Measurements from ENCODE around the gene ZNRF3. TPM values are rescaled to one million over a fixed set of nuclear protein-coding genes. Genes with fewer than 3 reads are reported as not detected.

ZNRF3 gene
- total and polyA plus RNA-seq, 2 experiments from 2014 or later = 11.1 to 32.2 TPM

GRCh38 chr22:29080106-29080975, 197.0 kb downstream of the ZNRF3 start:
- H3K36me3 Mint-ChIP-seq (ENCODE audit: low read depth) = no peaks in the 10 kb centered on the region
- DNase-seq (ENCODE audit: low spot score) (no peak), ATAC-seq (no peak)
- peaks cover 6% of the 10 kb centered on the region for H3K27me3 Mint-ChIP-seq (ENCODE audit: insufficient read depth, low read depth, poor library complexity)
- Histone ChIP-seq H3K27me3 (ENCODE audit: insufficient read depth) (peaks cover 6% of the 10 kb centered on the region), H2AFZ (no peak overlapping the region), H3K4me2 (no peak overlapping the region), H3K27ac (ENCODE audit: low read depth) (no peak overlapping the region), H4K20me1 (replicated peaks; ENCODE audit: insufficient read depth) (no peaks in the 10 kb centered on the region), H3K4me3 (no peak overlapping the region), H3K79me2 (replicated peaks; ENCODE audit: insufficient read depth) (no peaks in the 10 kb centered on the region), H3K36me3 (ENCODE audit: insufficient read depth) (no peaks in the 10 kb centered on the region), H3F3A (replicated peaks; ENCODE audit: low read depth) (no peaks in the 10 kb centered on the region), H3K4me1 (ENCODE audit: insufficient read depth) (peaks cover 44% of the 10 kb centered on the region), H3K9me2 (ENCODE audit: insufficient read depth) (no peaks in the 10 kb centered on the region)
- H3K4me1 Mint-ChIP-seq = peaks cover 24% of the 10 kb centered on the region
- no peaks in the 10 kb centered on the region for H3K9me3 Mint-ChIP-seq
- H3K27ac Mint-ChIP-seq = no peak overlapping the region
- TF ChIP-seq STAT1 (IDR thresholded peaks at IDR 0.05; ENCODE audit: unreplicated experiment) (no peak), ZNF462 (CRISPR knock-in tag; IDR thresholded peaks at IDR 0.05) (no peak), EZH2 (IDR thresholded peaks at IDR 0.05; ENCODE audit: low read depth, unreplicated experiment) (no peak), EZH2phosphoT487 (IDR thresholded peaks at IDR 0.05; ENCODE audit: unreplicated experiment) (no peak), ZNF114 (CRISPR knock-in tag; IDR thresholded peaks at IDR 0.05) (no peak), CREB1 (CRISPR knock-in tag; IDR thresholded peaks at IDR 0.05; ENCODE audit: low read depth) (no peak), CTCF (conservative IDR thresholded peaks at IDR 0.05; ENCODE audit: low read depth in 2 of 2) (no peak), ETS1 (IDR thresholded peaks at IDR 0.05) (no peak), NANOG (IDR thresholded peaks at IDR 0.05; ENCODE audit: borderline replicate concordance) (no peak), ZNF331 (CRISPR knock-in tag; IDR thresholded peaks at IDR 0.05; ENCODE audit: low read depth) (no peak), REST (IDR thresholded peaks at IDR 0.05; ENCODE audit: unreplicated experiment) (no peak), JUNB (IDR thresholded peaks at IDR 0.05; ENCODE audit: unreplicated experiment) (no peak), POLR2AphosphoS5 (IDR thresholded peaks at IDR 0.05; ENCODE audit: low read depth) (no peak)
- no peak overlapping the region for H3K4me3 Mint-ChIP-seq
